C4-2B (cell line): ENCODE measurements around the gene DLG2.
"Not testable (repeated sequence)": the region's sequence is repeated elsewhere in the genome, so short reads cannot be mapped to it uniquely, and the experiment has no call there.

Source experiments
- ZFX ChIP-seq: fragments of 450-650 bp; IDR thresholded peaks from 2 replicates; pipeline ENCODE4 v1.6.1; 2017
- TF ChIP-seq, protein P1 (sequence below): fragments of 450-650 bp; conservative IDR thresholded peaks from 2 replicates; pipeline ENCODE4 v1.5.1; 2017; ENCODE audit warnings: mild to moderate bottlenecking

- TF ChIP-seq, protein P1, sequence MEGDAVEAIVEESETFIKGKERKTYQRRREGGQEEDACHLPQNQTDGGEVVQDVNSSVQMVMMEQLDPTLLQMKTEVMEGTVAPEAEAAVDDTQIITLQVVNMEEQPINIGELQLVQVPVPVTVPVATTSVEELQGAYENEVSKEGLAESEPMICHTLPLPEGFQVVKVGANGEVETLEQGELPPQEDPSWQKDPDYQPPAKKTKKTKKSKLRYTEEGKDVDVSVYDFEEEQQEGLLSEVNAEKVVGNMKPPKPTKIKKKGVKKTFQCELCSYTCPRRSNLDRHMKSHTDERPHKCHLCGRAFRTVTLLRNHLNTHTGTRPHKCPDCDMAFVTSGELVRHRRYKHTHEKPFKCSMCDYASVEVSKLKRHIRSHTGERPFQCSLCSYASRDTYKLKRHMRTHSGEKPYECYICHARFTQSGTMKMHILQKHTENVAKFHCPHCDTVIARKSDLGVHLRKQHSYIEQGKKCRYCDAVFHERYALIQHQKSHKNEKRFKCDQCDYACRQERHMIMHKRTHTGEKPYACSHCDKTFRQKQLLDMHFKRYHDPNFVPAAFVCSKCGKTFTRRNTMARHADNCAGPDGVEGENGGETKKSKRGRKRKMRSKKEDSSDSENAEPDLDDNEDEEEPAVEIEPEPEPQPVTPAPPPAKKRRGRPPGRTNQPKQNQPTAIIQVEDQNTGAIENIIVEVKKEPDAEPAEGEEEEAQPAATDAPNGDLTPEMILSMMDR, result not testable (repeated sequence)
- not testable (repeated sequence) for TF ChIP-seq ZFX
Measured at GRCh38 chr11:85270315-85270714, 356.8 kb downstream of the DLG2 start.
